ENCODE data around the gene RAD17.

RAD17 gene

DNA sequence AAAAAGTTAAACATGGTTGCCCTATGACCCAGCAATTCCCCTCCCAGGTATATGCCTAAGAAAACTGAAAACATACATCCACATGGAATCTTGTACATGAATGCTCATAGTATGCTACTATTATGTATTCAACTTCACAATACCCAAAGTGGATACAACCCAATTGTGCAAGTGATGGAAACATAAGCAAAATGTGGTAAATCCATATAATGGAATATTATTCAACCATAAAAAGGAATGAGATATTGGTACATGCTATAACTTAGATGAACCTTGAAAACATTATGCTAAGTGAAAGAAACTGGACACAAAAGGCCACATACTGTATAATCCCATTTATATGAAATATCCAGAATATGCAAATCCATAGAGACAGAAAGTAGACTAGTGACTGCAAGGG lies 19.0 kb upstream of the RAD17 start:
- Histone ChIP-seq H3K9me2 (replicated peaks; ENCODE audit: low read depth, low read length) (no peaks in the 10 kb centered on the region), H4K20me1 (ENCODE audit: insufficient read depth, low read length, poor library complexity, severe bottlenecking) (no peaks in the 10 kb centered on the region), H2AFZ (ENCODE audit: low read length) (no peak overlapping the region), H3F3A (ENCODE audit: low read depth) (no peaks in the 10 kb centered on the region), H3K4me1 (ENCODE audit: insufficient read depth, low read length, poor library complexity, severe bottlenecking) (no peaks in the 10 kb centered on the region), H3K36me3 (ENCODE audit: insufficient read depth, low read length) (peaks cover 49% of the 10 kb centered on the region), H3K4me2 (ENCODE audit: low read depth, low read length, poor library complexity, severe bottlenecking) (no peak overlapping the region), H3K4me3 (ENCODE audit: low read length, poor library complexity, severe bottlenecking) (no peak overlapping the region), H3K27me3 (ENCODE audit: insufficient read depth, low read length, poor library complexity, severe bottlenecking) (no peaks in the 10 kb centered on the region), H3K9me3 (ENCODE audit: insufficient read depth, low read depth, low read length) (no peaks in the 10 kb centered on the region), H3K79me2 (ENCODE audit: insufficient read depth, low read length) (no peaks in the 10 kb centered on the region), H3K9ac (ENCODE audit: low read depth, low read length, poor library complexity, severe bottlenecking) (no peak overlapping the region)
- TF ChIP-seq EZH2phosphoT487 (IDR thresholded peaks at IDR 0.05; ENCODE audit: borderline replicate concordance), result no peak
- TF ChIP-seq, protein P1, sequence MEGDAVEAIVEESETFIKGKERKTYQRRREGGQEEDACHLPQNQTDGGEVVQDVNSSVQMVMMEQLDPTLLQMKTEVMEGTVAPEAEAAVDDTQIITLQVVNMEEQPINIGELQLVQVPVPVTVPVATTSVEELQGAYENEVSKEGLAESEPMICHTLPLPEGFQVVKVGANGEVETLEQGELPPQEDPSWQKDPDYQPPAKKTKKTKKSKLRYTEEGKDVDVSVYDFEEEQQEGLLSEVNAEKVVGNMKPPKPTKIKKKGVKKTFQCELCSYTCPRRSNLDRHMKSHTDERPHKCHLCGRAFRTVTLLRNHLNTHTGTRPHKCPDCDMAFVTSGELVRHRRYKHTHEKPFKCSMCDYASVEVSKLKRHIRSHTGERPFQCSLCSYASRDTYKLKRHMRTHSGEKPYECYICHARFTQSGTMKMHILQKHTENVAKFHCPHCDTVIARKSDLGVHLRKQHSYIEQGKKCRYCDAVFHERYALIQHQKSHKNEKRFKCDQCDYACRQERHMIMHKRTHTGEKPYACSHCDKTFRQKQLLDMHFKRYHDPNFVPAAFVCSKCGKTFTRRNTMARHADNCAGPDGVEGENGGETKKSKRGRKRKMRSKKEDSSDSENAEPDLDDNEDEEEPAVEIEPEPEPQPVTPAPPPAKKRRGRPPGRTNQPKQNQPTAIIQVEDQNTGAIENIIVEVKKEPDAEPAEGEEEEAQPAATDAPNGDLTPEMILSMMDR (conservative IDR thresholded peaks at IDR 0.05; ENCODE audit: low read length), result no peak

DNA sequence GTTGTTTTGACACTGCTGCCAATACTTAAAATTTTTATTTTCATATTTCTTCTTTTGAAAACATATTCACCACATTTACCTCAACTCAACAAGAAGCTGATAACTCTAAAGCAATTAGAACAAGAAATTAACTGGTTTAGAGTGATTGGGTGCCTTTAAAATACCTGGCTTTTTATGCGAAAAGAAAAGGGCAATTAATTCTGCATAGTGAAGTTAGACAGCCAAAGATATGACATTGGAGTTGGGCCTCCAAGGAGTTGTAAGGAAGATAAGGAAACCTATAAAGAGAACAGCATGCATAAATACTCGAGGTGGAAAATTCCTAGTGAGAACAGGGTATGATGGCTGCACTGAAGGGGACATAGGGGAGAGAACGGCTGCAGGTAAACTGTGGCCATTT lies 9.9 kb upstream of the RAD17 start:
- H3K27me3 ChIP-seq (ENCODE audit: insufficient read depth, low read length, poor library complexity, severe bottlenecking), result no peaks in the 10 kb centered on the region
- peaks cover 17% of the 10 kb centered on the region; the same call in 1 of the 2 replicates for H3K36me3 ChIP-seq (ENCODE audit: insufficient read depth, low read length)
- H3K79me2 ChIP-seq (ENCODE audit: insufficient read depth, low read length), result peaks cover 39% of the 10 kb centered on the region
- H3K9ac ChIP-seq (ENCODE audit: low read depth, low read length, poor library complexity, severe bottlenecking), result no peak overlapping the region
- no peak overlapping the region for H2AFZ ChIP-seq (ENCODE audit: low read length)
- no peak overlapping the region for H3K4me3 ChIP-seq (ENCODE audit: low read length, poor library complexity, severe bottlenecking)
- TF ChIP-seq EZH2phosphoT487 (IDR thresholded peaks at IDR 0.05; ENCODE audit: borderline replicate concordance), result no peak
- no peaks in the 10 kb centered on the region for H3F3A ChIP-seq (ENCODE audit: low read depth)
- H3K9me2 ChIP-seq (replicated peaks; ENCODE audit: low read depth, low read length), result no peaks in the 10 kb centered on the region
- peaks cover 3% of the 10 kb centered on the region for H3K4me1 ChIP-seq (ENCODE audit: insufficient read depth, low read length, poor library complexity, severe bottlenecking)
- H3K4me2 ChIP-seq (ENCODE audit: low read depth, low read length, poor library complexity, severe bottlenecking), result no peak overlapping the region
- H3K9me3 ChIP-seq (ENCODE audit: insufficient read depth, low read depth, low read length), result no peaks in the 10 kb centered on the region
- H4K20me1 ChIP-seq (ENCODE audit: insufficient read depth, low read length, poor library complexity, severe bottlenecking), result peaks cover 4% of the 10 kb centered on the region

DNA sequence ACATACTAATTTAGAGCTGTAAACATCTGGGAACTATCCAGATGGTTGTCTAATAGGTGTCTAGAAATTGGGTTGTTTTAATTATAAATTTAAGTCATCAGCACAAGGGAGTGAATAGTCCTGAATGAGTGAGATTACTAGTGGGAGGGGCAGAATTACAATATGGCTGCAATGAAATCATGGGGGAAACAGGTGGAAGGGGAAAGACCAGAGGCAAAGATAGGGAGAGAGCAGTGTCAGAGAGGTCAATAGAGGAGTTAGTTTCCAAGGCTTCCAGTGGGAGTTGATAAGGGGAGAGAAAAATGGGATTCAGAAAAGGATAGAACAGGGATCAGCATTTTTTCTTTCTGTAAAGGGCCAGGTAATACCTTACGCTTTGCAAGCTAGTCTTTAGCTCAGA lies 9.2 kb upstream of the RAD17 start:
- H2AFZ ChIP-seq (ENCODE audit: low read length), result no peak overlapping the region
- peaks cover 12% of the 10 kb centered on the region for H4K20me1 ChIP-seq (ENCODE audit: insufficient read depth, low read length, poor library complexity, severe bottlenecking)
- peaks cover 46% of the 10 kb centered on the region for H3K79me2 ChIP-seq (ENCODE audit: insufficient read depth, low read length)
- H3K36me3 ChIP-seq (ENCODE audit: insufficient read depth, low read length), result peaks cover 18% of the 10 kb centered on the region; the same call in 1 of the 2 replicates
- no peaks in the 10 kb centered on the region for H3F3A ChIP-seq (ENCODE audit: low read depth)
- no peaks in the 10 kb centered on the region for H3K9me3 ChIP-seq (ENCODE audit: insufficient read depth, low read depth, low read length)
- no peak overlapping the region for H3K4me3 ChIP-seq (ENCODE audit: low read length, poor library complexity, severe bottlenecking)
- H3K27me3 ChIP-seq (ENCODE audit: insufficient read depth, low read length, poor library complexity, severe bottlenecking), result no peaks in the 10 kb centered on the region
- H3K9me2 ChIP-seq (replicated peaks; ENCODE audit: low read depth, low read length), result no peaks in the 10 kb centered on the region
- H3K4me2 ChIP-seq (ENCODE audit: low read depth, low read length, poor library complexity, severe bottlenecking), result no peak overlapping the region
- peaks cover 3% of the 10 kb centered on the region for H3K4me1 ChIP-seq (ENCODE audit: insufficient read depth, low read length, poor library complexity, severe bottlenecking)
- H3K9ac ChIP-seq (ENCODE audit: low read depth, low read length, poor library complexity, severe bottlenecking), result no peak overlapping the region
- TF ChIP-seq, protein P1 (conservative IDR thresholded peaks at IDR 0.05; ENCODE audit: low read length), result no peak
- TF ChIP-seq EZH2phosphoT487 (IDR thresholded peaks at IDR 0.05; ENCODE audit: borderline replicate concordance), result no peak

DNA sequence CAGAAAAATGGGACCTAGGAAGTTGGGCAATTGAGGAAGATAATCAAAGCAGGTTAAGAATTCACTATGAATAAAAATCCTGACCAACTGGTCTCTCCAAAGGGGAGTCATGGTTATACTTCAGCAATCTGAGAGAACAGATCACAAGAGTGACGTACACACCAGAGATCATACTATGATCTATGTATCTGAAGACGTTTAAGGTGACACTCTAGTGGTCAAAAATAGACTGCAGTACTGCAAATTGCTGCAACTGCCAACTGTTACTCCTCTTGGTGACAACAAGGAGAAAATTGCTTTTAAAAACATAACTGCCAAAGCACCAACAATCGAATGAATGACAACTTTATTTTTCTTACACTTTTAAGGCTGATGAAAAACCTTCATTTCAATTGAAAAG lies 5.2 kb upstream of the RAD17 start:
- Histone ChIP-seq H4K20me1 (ENCODE audit: insufficient read depth, low read length, poor library complexity, severe bottlenecking) (peaks cover 42% of the 10 kb centered on the region), H3K36me3 (ENCODE audit: insufficient read depth, low read length) (peaks cover 22% of the 10 kb centered on the region; the same call in 1 of the 2 replicates), H3K79me2 (ENCODE audit: insufficient read depth, low read length) (peaks cover 74% of the 10 kb centered on the region), H3K4me1 (ENCODE audit: insufficient read depth, low read length, poor library complexity, severe bottlenecking) (peaks cover 25% of the 10 kb centered on the region), H3F3A (ENCODE audit: low read depth) (no peaks in the 10 kb centered on the region), H3K9ac (ENCODE audit: low read depth, low read length, poor library complexity, severe bottlenecking) (no peak overlapping the region), H3K4me2 (ENCODE audit: low read depth, low read length, poor library complexity, severe bottlenecking) (peak overlapping the region; percentile 99), H3K27me3 (ENCODE audit: insufficient read depth, low read length, poor library complexity, severe bottlenecking) (no peaks in the 10 kb centered on the region), H3K9me3 (ENCODE audit: insufficient read depth, low read depth, low read length) (no peaks in the 10 kb centered on the region), H3K4me3 (ENCODE audit: low read length, poor library complexity, severe bottlenecking) (no peak overlapping the region), H3K9me2 (replicated peaks; ENCODE audit: low read depth, low read length) (no peaks in the 10 kb centered on the region), H2AFZ (ENCODE audit: low read length) (no peak overlapping the region)
- TF ChIP-seq EZH2phosphoT487 (IDR thresholded peaks at IDR 0.05; ENCODE audit: borderline replicate concordance), result no peak
- TF ChIP-seq, protein P1 (conservative IDR thresholded peaks at IDR 0.05; ENCODE audit: low read length), result peak; percentile 76
